HG03039 (cell line): ENCODE results near the gene ANKS1A.

Source experiments
- ATAC-seq: cut with Tn5 transposase; IDR thresholded peaks from one replicate; pipeline ENCODE4 v1.9.1; 2021; ENCODE audit warnings: mild to moderate bottlenecking, moderate library complexity; ENCODE audit not compliant: unreplicated experiment

ANKS1A gene

DNA sequence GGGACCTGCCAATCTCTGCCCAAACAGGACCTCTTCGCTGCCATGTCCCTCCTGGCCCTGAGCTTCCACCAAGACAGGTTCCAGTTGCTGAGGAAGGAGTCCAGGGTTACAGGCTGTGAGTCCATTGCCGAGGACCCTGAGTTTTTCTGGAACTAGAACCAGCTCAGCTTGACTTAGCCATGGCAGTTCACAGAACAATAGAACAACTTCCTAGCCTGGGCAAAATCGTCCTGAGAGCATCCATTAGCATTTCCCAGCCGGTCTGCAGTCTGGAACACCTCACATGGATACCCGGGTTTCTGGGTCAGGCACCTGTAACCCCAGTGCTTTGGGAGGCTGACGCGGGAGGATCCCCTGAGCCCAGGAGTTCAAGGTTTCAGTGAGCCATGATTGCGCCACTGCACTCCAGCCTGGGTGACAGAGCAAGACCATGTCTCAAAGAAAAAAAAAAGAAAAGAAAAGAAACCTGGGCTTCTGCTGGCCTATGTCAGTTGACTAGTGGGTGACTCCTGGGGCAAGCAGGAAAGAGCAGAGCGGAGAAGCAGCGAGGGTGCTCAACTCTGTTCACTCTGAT, 161.8 kb downstream of the ANKS1A start:
- ATAC-seq = no peak

DNA sequence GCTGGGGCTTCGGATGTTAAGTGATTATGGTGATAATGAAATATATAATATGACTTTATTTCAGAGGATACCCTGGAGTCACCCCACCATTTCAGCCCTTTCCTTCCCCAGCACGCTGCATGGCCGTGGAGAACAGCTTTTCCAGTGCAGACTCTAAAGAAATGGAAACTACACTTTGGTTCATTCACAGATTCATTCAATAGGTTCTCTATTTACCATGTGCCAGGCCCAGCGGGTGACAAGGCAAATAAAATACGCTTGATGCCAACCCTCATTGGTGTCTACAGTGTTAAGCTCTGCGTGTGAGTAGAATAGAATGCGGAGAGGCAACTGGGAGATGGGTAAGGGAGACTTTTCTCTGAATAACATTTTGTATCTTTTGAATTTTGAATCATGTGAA, 162.3 kb downstream of the ANKS1A start:
- ATAC-seq = no peak

DNA sequence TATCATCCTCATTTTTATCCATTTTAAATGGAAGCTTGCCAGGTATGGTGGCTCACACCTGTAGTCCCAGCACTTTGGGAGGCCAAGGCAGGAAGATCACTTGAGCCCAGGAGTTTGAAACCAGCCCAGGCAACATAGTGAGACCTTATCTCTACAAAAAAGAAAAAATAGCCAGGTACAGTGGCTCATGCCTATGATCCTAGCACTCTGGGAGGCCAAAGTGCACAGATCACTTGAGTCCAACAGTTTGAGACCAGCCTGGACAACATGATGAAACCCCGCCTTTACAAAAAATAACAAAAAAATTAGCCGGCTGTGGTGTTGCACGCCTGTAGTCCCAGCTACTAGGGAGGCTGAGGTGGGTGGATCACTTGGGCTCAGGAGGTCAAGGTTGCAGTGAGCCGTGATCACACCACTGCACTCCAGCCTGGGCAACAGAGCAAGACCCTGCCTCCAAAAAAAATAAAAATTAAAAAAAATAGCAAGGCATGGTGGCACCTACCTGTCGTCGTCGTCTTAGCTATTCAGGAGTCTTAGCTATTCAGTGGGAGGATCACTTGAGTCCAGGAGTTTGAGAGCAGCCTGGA, 163.0 kb downstream of the ANKS1A start:
- ATAC-seq = no peak

DNA sequence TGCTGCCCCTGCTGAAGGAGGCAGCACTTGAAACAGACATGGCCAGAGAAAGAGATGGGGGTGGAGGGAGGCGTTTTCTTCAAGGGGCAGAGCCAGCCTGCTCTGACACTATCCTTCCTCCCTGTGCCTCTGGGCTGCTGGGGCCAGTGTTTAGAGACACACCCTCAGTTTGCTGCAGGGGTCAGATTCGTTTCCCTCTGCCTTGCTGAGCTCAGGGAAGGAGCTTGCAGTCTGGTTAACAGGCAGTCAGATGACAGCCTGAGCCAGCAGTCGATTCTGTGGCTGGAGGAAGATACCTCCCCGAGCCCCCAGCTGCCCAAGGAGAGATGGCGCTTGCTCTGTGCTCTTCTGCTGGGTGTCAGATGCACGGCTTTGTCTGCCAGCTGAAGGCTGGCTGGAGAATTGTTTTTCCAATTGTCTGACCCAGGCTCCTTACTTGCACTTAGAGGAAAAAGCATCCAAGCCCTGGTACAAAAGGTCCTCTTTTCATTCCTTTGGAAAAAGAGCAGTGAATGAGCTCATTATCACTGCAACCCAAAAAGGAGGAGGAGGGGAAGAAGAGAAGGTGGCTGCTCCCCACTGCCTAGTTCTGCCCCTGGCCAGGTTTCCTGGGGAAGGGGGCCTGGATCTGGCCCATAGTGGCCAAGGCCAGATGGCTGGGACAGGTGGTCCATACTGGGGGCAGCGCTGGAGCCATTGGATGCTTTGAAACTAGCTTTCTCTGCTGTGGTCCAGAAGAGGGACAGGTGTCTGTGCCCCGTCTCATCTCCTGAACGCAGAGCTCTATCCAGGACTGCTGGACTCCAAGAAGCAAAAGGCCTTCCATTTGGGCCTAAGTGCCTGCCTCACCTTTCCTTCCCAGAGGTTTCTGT, 163.9 kb downstream of the ANKS1A start:
- ATAC-seq = no peak

GRCh38 chr6:35053701-35054100, 164.6 kb downstream of the ANKS1A start:
- ATAC-seq = no peak

DNA sequence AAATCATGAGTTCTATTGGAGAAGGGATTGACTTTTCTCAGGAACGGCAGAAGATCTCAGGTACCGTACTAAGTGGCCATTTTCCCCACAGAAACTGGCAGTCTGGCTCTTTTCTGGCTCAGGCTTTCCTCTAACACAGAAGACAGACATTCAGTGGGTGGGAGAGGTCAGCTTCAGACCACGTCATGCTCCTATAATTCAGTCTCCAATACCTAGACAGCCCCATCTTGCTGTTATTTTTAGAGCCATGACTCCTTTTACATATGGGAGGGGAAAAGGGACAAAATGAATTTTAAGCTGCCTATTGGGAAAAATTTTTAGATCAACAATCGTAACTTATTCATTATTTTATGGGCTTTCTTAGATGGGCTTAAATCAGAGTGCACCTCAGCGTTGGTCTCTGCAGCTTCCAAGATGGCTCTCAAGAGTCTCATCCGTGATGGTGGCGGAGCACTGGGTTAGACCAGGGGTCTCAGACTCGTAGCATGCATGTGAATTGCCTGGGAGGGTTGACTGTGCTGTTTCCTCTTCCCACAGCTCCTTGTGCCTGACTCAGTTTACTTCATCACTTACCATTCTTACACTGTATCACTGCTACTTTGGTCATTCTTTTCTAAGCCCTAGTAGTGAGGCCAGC, 165.2 kb downstream of the ANKS1A start:
- ATAC-seq = no peak

DNA sequence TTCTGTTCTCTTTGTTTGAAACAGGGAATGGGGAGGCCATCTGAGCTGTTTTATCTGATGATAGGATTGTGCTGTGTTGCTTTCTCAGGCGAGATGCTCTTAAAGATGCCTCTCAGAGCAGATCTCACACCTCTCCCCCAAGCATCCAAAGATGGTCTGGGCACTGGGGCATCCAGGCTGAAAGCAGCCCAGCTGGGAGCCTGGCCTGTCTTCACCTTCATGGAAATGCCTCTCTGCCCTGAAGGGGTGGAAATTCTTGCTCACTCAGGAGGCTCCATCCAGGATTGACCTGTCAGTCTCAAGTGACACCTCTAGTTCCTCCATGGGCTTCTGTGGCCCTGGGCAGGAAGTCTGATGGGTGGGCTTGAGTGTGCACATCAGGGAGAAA, 165.7 kb downstream of the ANKS1A start:
- no peak for ATAC-seq

GRCh38 chr6:35055891-35056290, 166.8 kb downstream of the ANKS1A start:
- ATAC-seq = no peak

GRCh38 chr6:35056952-35057351, 167.9 kb downstream of the ANKS1A start:
- ATAC-seq = no peak

DNA sequence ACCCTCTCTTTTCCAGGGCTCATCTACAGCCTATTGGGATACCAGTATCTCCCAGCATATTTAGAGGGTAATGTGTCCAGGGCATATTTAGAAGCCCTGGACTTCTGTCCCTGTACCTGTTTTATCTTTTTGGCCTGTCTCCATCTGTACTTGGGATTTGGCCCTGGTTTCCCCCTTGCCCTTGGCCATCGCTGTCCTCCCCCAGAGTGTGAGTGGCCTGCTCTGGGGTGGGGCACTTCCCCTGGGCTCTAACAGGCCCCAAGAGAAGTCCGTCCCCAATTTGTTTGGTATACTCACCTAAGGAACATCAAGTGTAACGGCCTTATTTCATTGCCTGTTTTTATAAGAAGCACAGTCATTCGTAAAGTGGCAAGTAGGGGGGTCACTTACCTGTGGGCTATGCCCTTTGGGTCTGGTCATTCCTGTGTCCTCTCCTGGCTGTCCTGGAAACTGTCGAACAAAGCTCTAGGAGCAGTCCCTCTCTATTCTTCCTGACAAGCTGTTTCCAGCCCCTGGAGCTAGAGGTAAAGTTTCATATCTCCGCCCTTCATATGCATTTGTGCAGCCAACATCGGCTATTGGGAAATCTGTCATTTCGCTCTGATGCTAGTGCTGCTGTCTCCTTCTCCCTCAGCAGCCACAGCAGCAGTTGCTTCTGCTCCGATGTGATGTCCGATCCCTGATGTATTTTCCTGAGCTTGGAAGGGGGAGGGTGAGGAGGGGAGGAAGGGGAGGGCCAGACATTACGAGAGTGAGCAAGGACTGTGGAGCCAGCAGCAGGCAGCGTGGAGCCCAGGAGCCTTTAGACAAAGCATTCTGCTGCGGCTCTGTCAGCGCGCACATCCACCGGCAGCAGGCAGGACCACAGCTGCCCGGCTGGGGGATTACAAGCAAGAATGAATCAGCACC, 168.6 kb downstream of the ANKS1A start:
- no peak for ATAC-seq

DNA sequence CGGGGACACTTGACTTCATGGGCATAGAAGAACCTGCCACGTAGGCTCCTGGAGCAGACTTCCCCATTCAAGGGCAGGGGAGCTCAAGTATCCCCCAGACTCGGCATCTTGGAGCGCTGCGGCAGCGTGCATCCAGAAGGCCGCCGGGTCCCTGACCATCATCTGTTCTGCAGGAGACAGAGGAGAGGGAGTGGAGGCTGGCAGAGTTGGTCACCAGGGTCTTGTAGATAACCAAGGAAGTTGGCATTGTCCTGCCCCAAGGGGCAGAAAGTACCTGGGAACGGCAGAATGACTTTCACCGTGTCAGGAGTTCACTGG, 169.3 kb downstream of the ANKS1A start:
- no peak for ATAC-seq

- ATAC-seq = no peak
Measured at GRCh38 chr6:35058865-35059522, 169.9 kb downstream of the ANKS1A start.

GRCh38 chr6:35059596-35060345, 170.7 kb downstream of the ANKS1A start:
- no peak for ATAC-seq

DNA sequence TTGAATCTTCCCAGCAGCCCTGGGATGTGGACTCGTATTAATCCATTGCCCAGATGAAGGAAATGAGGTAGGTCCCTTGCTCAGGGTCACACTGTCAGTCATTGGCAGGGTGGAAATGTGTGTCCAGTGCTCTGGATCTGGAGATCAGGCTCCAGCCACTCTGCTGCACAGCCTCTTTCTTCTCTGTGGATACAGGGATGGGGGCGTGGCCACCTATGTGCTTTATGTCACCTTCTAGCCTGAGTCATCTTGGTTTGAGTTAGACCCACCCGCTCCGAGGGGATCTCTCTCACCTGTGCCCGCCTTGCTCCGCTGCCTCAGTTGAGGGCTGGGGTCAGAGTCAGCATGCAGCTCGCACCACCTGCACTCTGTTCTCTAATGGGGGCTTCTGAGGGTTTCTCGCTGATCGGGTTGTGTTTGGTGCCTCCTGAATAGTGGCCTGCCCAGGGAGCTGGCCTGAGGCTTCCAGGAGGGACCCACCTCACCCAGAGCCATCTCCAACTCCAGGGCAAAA, 172.1 kb downstream of the ANKS1A start:
- ATAC-seq = no peak

- no peak for ATAC-seq
Measured at GRCh38 chr6:35061651-35062410, 172.8 kb downstream of the ANKS1A start.

DNA sequence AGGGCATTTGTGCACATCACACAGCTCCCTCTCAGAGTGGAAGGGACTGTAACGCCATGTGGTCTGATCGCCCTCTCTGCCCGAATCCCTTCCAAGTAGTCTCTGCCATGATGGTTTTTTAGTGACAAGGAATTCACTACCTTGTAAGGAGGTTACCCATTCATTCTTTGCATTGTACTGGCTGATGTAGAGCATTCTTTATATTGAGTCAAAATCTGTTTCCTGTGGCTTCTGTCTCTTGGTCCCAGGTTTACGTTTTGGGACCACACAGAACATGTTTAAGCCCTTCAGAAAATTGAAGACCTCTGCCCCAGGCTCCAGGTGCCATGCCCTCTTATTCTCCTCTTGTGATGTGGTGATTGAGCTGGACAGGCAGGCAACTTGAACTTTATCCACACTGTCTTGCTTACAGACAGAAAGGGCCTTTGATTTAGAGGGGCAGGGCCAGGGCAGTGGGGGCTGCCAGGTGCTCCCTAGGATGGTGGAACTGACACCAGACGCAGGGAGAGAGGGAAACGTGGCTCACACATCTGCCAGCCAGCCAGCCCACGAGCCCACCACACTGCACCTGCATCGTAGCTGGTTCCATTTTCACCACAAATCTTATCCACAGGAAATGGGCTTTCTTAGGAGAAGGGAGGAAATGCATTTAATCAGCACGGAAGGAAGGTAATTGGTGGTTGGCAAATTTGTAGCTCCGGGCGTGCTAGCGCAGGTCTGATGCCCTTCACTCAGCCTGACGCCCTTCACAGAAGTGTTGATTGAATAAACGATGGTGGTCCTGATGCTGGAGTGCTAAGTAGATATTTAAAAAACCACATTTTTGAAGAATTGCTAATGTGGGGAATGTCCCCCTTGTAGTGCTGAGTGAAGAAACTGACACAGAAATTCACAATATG, 173.9 kb downstream of the ANKS1A start:
- no peak for ATAC-seq

GRCh38 chr6:35063701-35064280, 174.7 kb downstream of the ANKS1A start:
- no peak for ATAC-seq
